Loucy (cell line): Measurements from ENCODE around the gene RNF4.

Source experiments
- CTCF ChIP-seq: fragments of 200-600 bp; sonication (generic); conservative IDR thresholded peaks from 2 replicates; pipeline ENCODE4 v1.5.1; 2014; ENCODE audit warnings: mild to moderate bottlenecking, antibody characterized with exemption, low read length
- EZH2phosphoT487 ChIP-seq: fragments of 200-600 bp; IDR thresholded peaks from 2 replicates; pipeline ENCODE4 v1.6.1; 2018; ENCODE audit warnings: antibody characterized with exemption, mild to moderate bottlenecking, moderate library complexity, borderline replicate concordance

DNA sequence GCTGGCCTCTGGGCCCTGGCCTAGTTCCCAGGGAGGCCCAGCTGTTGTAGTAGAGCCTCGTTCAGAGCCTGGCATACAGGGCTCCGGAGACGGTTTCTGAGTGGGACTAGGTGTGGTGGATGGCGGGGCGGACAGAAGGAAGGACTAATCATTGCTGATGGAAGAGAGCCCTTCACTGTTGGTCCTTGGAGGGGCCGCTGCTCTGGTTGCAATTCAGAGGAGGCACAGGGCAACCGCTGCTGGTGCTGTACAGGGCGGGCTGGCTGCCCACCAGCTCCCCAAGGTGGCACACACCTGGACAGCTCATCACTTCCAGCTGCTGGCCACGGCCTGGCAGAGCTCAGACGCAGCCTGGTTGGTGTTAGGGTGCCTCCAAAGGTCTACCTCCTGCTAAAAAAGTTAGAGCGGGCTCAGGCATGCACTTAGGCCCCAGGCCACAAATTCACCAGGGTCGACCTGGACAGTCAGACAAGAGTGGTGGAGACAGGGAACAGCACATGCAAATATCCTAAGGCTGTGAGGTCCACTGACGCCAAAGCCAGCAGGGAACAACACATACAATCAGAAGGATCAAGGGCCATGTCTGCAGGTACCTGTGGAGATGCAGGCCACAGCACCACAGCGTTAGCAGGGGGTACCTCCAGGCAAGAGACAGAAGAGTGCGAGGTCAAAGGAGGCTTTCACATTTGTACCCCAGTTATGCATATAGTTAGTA, 7.5 kb upstream of the RNF4 start:
- TF ChIP-seq EZH2phosphoT487 (no peak), CTCF (no peak)
